Amygdala (tissue), 56 donors: ENCODE results near the gene SLC36A1.

Experiments used
- DNase-seq, 56 donors: peaks; one replicate each; lab custom pipeline; 2025; lab: John Stamatoyannopoulos, UW

The SLC36A1 gene

GRCh38 chr5:151450605-151451004 is 3.2 kb downstream of the SLC36A1 start:
- DNase-seq, result no peak

GRCh38 chr5:151451626-151452520 is 4.5 kb downstream of the SLC36A1 start:
- DNase-seq, result no peak

GRCh38 chr5:151454166-151454565 is 6.8 kb downstream of the SLC36A1 start:
- no peak for DNase-seq

- no peak for DNase-seq
These were observed 7.5 kb downstream of the SLC36A1 start for GRCh38 chr5:151454889-151455288.

GRCh38 chr5:151456321-151456940 is 9.0 kb downstream of the SLC36A1 start:
- no peak for DNase-seq

GRCh38 chr5:151458314-151458713 is 10.9 kb downstream of the SLC36A1 start:
- DNase-seq, result no peak

GRCh38 chr5:151459680-151460324 is 12.4 kb downstream of the SLC36A1 start:
- no peak for DNase-seq

- DNase-seq, result no peak
These were observed 13.9 kb downstream of the SLC36A1 start for GRCh38 chr5:151461312-151461711.

- DNase-seq, result no peak
These were observed 16.0 kb downstream of the SLC36A1 start for GRCh38 chr5:151463137-151464029.

- DNase-seq, result no peak
These were observed 16.7 kb downstream of the SLC36A1 start for GRCh38 chr5:151464101-151464500.

GRCh38 chr5:151465476-151465875 is 18.1 kb downstream of the SLC36A1 start:
- no peak for DNase-seq

GRCh38 chr5:151467576-151467975 is 20.2 kb downstream of the SLC36A1 start:
- no peak for DNase-seq

GRCh38 chr5:151469386-151469785 is 22.0 kb downstream of the SLC36A1 start:
- no peak for DNase-seq

- no peak for DNase-seq
These were observed 22.6 kb downstream of the SLC36A1 start for GRCh38 chr5:151469992-151470391.

- no peak for DNase-seq
These were observed 23.0 kb downstream of the SLC36A1 start for GRCh38 chr5:151470439-151470838.

- DNase-seq, result no peak
These were observed 23.9 kb downstream of the SLC36A1 start for GRCh38 chr5:151471276-151471675.

- DNase-seq, result no peak
These were observed 27.4 kb downstream of the SLC36A1 start for GRCh38 chr5:151474799-151475198.

GRCh38 chr5:151475388-151475787 is 28.0 kb downstream of the SLC36A1 start:
- DNase-seq, result no peak

- DNase-seq, result no peak
These were observed 28.6 kb downstream of the SLC36A1 start for GRCh38 chr5:151476016-151476415.

GRCh38 chr5:151477101-151477500 is 29.7 kb downstream of the SLC36A1 start:
- DNase-seq, result no peak
